ENCODE results near the gene POLD4. TPM values are rescaled to one million over a fixed set of nuclear protein-coding genes. Genes with fewer than 3 reads are reported as not detected.
A peak's percentile ranks its signal among the peaks of the same experiment; 100 is the strongest.

POLD4 gene
- total RNA-seq, 4 donors from 2014 or later = 54.5 to 75.7 (median 65.0) TPM

- TF ChIP-seq CTCF (IDR thresholded peaks at IDR 0.05) (peak in 1 of 2 donors; percentile 32), POLR2AphosphoS5 (IDR thresholded peaks at IDR 0.05) (no peak), POLR2A (IDR thresholded peaks at IDR 0.05) (no peak), EP300 (IDR thresholded peaks at IDR 0.05) (no peak)
- Histone ChIP-seq H3K27ac (peak overlapping the region; percentile 85), H3K27me3 (no peaks in the 10 kb centered on the region), H3K36me3 (no peaks in the 10 kb centered on the region), H3K4me3 (no peak overlapping the region), H3K9me3 (no peaks in the 10 kb centered on the region), H3K4me1 (peaks cover 31% of the 10 kb centered on the region)
- 62% methylated on average over 7 of the region's 7 CpGs for WGBS
- DNase-seq (ENCODE audit: low spot score in 2 of 2) = no peak
Measured at GRCh38 chr11:67345920-67346819, 7.2 kb downstream of the POLD4 start.

- Histone ChIP-seq H3K4me1 (peaks cover 25% of the 10 kb centered on the region), H3K27ac (peak overlapping the region; percentile 85), H3K27me3 (no peaks in the 10 kb centered on the region), H3K9me3 (no peaks in the 10 kb centered on the region), H3K4me3 (no peak overlapping the region), H3K36me3 (no peaks in the 10 kb centered on the region)
- TF ChIP-seq POLR2A (IDR thresholded peaks at IDR 0.05) (no peak), CTCF (IDR thresholded peaks at IDR 0.05) (no peak), EP300 (IDR thresholded peaks at IDR 0.05) (no peak), POLR2AphosphoS5 (IDR thresholded peaks at IDR 0.05) (no peak)
- WGBS = 61% methylated on average over 8 of the region's 8 CpGs
- no peak for DNase-seq (ENCODE audit: low spot score in 2 of 2)
Measured at GRCh38 chr11:67345247-67345919, 8.0 kb downstream of the POLD4 start.

- Histone ChIP-seq H3K27me3 (no peaks in the 10 kb centered on the region), H3K27ac (no peak overlapping the region), H3K9me3 (no peaks in the 10 kb centered on the region), H3K4me3 (no peak overlapping the region), H3K4me1 (peaks cover 21% of the 10 kb centered on the region), H3K36me3 (no peaks in the 10 kb centered on the region)
- TF ChIP-seq POLR2A (IDR thresholded peaks at IDR 0.05) = no peak
- TF ChIP-seq EP300 (IDR thresholded peaks at IDR 0.05) = no peak
- TF ChIP-seq CTCF (IDR thresholded peaks at IDR 0.05) = no peak
- TF ChIP-seq POLR2AphosphoS5 (IDR thresholded peaks at IDR 0.05) = no peak
- 89% methylated on average over 4 of the region's 4 CpGs for WGBS
- DNase-seq (ENCODE audit: low spot score in 2 of 2) = no peak
Measured at GRCh38 chr11:67344264-67344663, 9.1 kb downstream of the POLD4 start.

GRCh38 chr11:67337257-67337656 lies 16.1 kb downstream of the POLD4 start:
- no peak for DNase-seq (ENCODE audit: low spot score in 2 of 2)
- H3K4me3 ChIP-seq = no peak overlapping the region

More at GRCh38 chr11:67337257-67337656, 16.1 kb downstream of the POLD4 start:
- Histone ChIP-seq H3K36me3 (peaks cover 7% of the 10 kb centered on the region), H3K27me3 (no peaks in the 10 kb centered on the region), H3K27ac (no peak overlapping the region), H3K4me1 (no peaks in the 10 kb centered on the region), H3K9me3 (no peaks in the 10 kb centered on the region)
- TF ChIP-seq POLR2A (IDR thresholded peaks at IDR 0.05) = no peak
- no peak for TF ChIP-seq EP300 (IDR thresholded peaks at IDR 0.05)
- no peak for TF ChIP-seq POLR2AphosphoS5 (IDR thresholded peaks at IDR 0.05)
- no peak for TF ChIP-seq CTCF (IDR thresholded peaks at IDR 0.05)
- WGBS = 91% methylated on average over 3 of the region's 3 CpGs

Measured in suprapubic skin (tissue), 4 donors.